Progenitor cell of endocrine pancreas (in vitro differentiated cells): Measurements from ENCODE around the gene GRIK3. TPM values are rescaled to one million over a fixed set of nuclear protein-coding genes. Genes with fewer than 3 reads are reported as not detected.

Experiments used
- DNase-seq: peaks from one replicate; pipeline ENCODE4 v3.0.0; 2021; ENCODE audit warnings: low spot score; ENCODE audit not compliant: unreplicated experiment
- H3K27ac Mint-ChIP-seq: 2 replicates; pipeline ENCODE4 v1.8.0; 2021; ENCODE audit warnings: mild to moderate bottlenecking, moderate library complexity, mixed read lengths
- H3K27me3 Mint-ChIP-seq: 2 replicates; pipeline ENCODE4 v1.8.0; 2021; ENCODE audit warnings: mixed read lengths
- H3K36me3 Mint-ChIP-seq: 2 replicates; pipeline ENCODE4 v1.8.0; 2022; ENCODE audit warnings: mixed read lengths; ENCODE audit not compliant: insufficient read depth
- H3K4me1 Mint-ChIP-seq: 2 replicates; pipeline ENCODE4 v1.8.0; 2021; ENCODE audit warnings: low read depth, mixed read lengths
- H3K4me3 Mint-ChIP-seq: 2 replicates; pipeline ENCODE4 v1.8.0; 2021; ENCODE audit warnings: low read depth, mild to moderate bottlenecking, moderate library complexity, mixed read lengths
- H3K9me3 Mint-ChIP-seq: 2 replicates; pipeline ENCODE4 v1.8.0; 2021; ENCODE audit warnings: low read depth, mixed read lengths
- total RNA-seq: library from RNA; stranded (reverse); gene quantifications from 2 replicates; pipeline ENCODE4 v1.2.1, GENCODE V29; 2021
- TF ChIP-seq, protein P1 (sequence below): fragments of 200-600 bp; sonication (generic); IDR thresholded peaks from one replicate; pipeline ENCODE4 v1.5.0; 2021; ENCODE audit warnings: antibody characterized with exemption, mild to moderate bottlenecking; ENCODE audit not compliant: unreplicated experiment

GRIK3 gene
- total RNA-seq, 1 donor from 2014 or later = 0.41 TPM

- no peaks in the 10 kb centered on the region for H3K4me1 Mint-ChIP-seq
- peaks cover 32% of the 10 kb centered on the region for H3K27me3 Mint-ChIP-seq
- no peak overlapping the region for H3K4me3 Mint-ChIP-seq
- no peak for DNase-seq
- H3K9me3 Mint-ChIP-seq = no peaks in the 10 kb centered on the region
- H3K27ac Mint-ChIP-seq = no peak overlapping the region
- TF ChIP-seq, protein P1, sequence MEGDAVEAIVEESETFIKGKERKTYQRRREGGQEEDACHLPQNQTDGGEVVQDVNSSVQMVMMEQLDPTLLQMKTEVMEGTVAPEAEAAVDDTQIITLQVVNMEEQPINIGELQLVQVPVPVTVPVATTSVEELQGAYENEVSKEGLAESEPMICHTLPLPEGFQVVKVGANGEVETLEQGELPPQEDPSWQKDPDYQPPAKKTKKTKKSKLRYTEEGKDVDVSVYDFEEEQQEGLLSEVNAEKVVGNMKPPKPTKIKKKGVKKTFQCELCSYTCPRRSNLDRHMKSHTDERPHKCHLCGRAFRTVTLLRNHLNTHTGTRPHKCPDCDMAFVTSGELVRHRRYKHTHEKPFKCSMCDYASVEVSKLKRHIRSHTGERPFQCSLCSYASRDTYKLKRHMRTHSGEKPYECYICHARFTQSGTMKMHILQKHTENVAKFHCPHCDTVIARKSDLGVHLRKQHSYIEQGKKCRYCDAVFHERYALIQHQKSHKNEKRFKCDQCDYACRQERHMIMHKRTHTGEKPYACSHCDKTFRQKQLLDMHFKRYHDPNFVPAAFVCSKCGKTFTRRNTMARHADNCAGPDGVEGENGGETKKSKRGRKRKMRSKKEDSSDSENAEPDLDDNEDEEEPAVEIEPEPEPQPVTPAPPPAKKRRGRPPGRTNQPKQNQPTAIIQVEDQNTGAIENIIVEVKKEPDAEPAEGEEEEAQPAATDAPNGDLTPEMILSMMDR = no peak
- H3K36me3 Mint-ChIP-seq = no peaks in the 10 kb centered on the region
Observed at GRCh38 chr1:36835017-36835695, 199.2 kb downstream of the GRIK3 start.

DNA sequence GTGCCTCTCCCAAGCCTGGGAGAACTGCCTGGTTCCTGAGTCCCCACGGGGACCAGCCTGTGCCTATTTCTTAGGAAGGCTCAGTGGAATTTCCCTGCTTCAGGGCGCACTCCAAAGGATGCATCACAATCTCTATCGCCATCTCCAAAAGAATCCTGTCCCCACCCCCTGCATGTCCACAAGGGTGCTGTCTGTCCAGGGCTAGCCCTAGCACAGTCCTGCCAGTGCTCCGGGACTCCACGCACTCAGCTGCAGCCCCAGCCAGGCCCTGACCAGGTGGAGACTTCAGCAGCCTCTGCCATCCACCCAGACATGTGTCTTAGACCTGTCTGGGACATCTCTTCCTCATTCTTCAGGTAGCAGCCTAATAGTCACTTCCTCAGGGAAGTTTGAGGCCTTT lies 199.7 kb downstream of the GRIK3 start:
- no peaks in the 10 kb centered on the region for H3K36me3 Mint-ChIP-seq
- TF ChIP-seq, protein P1 = no peak
- H3K27ac Mint-ChIP-seq = no peak overlapping the region
- H3K27me3 Mint-ChIP-seq = peaks cover 35% of the 10 kb centered on the region
- no peak for DNase-seq
- H3K9me3 Mint-ChIP-seq = no peaks in the 10 kb centered on the region
- no peak overlapping the region for H3K4me3 Mint-ChIP-seq
- H3K4me1 Mint-ChIP-seq = no peaks in the 10 kb centered on the region

DNA sequence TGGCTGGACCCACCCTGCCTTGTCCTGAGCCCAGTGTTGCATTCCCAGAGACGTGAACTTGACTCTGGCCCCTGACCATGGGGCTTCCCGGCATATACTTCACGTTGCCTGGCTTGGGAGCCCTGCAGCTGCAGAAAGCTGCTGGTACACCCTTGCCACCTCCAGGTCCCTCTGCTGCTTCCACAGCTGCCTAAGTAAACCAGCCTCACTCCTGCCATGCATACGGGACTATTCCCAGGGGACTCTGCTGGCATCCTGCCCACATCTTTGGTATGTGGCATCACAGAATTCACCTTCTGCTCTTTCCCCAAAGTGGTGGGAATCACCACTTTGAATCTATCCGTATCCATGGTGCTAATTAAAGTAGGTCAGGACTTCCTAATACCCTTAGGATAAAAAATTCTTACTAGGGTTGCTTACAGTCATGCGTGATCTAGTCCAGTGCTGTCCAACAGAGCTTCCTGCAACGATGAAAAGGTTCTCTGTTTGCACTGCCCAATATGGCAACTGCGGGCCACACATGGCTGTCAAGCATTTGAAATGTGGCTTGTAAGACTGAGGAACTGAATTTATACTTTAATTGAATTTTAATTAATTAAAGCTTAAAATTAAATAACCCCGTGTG lies 203.0 kb downstream of the GRIK3 start:
- H3K4me1 Mint-ChIP-seq = no peaks in the 10 kb centered on the region
- no peaks in the 10 kb centered on the region for H3K9me3 Mint-ChIP-seq
- H3K4me3 Mint-ChIP-seq = no peak overlapping the region
- TF ChIP-seq, protein P1 = no peak
- no peaks in the 10 kb centered on the region for H3K36me3 Mint-ChIP-seq
- H3K27me3 Mint-ChIP-seq = peaks cover 25% of the 10 kb centered on the region
- no peak overlapping the region for H3K27ac Mint-ChIP-seq
- no peak for DNase-seq

- no peaks in the 10 kb centered on the region for H3K36me3 Mint-ChIP-seq
Observed at GRCh38 chr1:36829961-36830360, 204.4 kb downstream of the GRIK3 start.

DNA sequence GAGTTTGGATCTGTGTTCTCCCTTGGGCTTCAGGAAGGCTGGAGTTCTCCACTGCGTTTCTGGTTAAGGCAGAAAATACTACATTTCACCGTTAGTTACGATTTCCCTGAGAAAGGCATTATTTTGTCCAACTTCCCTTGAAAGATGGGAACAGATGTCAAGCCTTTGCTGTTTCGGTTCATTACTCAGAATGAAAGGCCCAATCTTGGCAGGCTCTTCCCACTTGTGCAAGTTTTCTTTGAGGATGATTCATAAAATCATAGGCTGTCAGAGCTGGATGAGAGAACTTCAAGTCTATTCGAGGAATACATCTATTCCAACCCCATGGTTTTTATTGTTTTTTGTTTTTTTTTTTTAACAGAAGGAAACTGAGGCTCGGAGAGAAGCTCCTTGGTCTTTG lies 205.2 kb downstream of the GRIK3 start:
- peaks cover 26% of the 10 kb centered on the region for H3K27me3 Mint-ChIP-seq
- H3K4me3 Mint-ChIP-seq = no peak overlapping the region
- peaks cover 4% of the 10 kb centered on the region for H3K4me1 Mint-ChIP-seq
- no peaks in the 10 kb centered on the region for H3K36me3 Mint-ChIP-seq
- no peaks in the 10 kb centered on the region for H3K9me3 Mint-ChIP-seq
- no peak overlapping the region for H3K27ac Mint-ChIP-seq
- DNase-seq = no peak
- TF ChIP-seq, protein P1 = no peak

More at GRCh38 chr1:36829961-36830360, 204.4 kb downstream of the GRIK3 start:
- Mint-ChIP-seq H3K4me3 (no peak overlapping the region), H3K27me3 (peaks cover 22% of the 10 kb centered on the region), H3K4me1 (no peaks in the 10 kb centered on the region), H3K27ac (no peak overlapping the region), H3K9me3 (no peaks in the 10 kb centered on the region)
- DNase-seq = no peak
- TF ChIP-seq, protein P1 = no peak
